HT-29 (cell line): Measurements from ENCODE around the gene RMND1. TPM values are rescaled to one million over a fixed set of nuclear protein-coding genes. Genes with fewer than 3 reads are reported as not detected.
"Not testable (repeated sequence)": the region's sequence is repeated elsewhere in the genome, so short reads cannot be mapped to it uniquely, and the experiment has no call there.

Experiments
- DNase-seq: peaks from one replicate; pipeline ENCODE4 v3.0.0-alpha.2; 2015; ENCODE audit warnings: low spot score
- total RNA-seq: library from RNA; depleted of rRNA; stranded (reverse); fragments of >200 nt; shearing (Covaris generic); gene quantifications from 2 replicates; pipeline ENCODE4 v1.2.3, GENCODE V29; 2014

The RMND1 gene
- total RNA-seq, 1 experiment from 2014 or later, result 9.6 TPM

DNA sequence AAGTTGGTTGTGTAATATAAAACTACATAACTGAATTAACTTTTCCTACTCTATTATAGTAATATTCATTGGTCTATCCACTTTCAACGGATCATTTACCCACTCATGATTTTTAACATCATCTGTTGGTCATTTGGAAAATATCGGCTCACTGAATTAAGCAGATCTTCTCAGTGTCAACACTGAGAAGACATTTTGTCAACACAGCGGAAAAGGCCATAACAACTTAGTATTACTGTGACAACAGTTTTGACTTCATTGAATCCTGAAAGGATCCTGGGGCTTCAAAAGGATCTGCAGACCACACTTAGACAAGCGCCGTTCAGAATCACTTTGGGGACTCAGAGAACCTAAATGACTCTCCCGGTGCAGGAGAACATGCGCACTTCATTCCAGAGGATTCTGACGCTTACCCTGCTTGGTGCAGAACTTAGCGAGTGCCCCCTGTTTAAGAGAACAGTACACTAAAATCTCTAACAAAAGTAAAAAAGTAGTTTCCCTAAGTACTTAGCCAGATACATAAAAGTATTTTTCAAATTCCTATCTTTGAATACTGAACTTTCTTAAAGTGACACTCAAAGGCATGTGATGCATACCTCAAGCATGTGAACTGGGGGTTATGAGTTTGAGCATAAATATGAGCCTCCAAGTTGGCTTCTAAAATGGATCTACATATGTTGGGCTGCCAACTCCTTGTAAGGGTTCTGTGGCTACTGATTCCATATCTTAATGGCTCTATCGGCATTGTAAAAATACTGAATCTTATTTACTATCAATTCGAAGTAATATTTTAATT is 64.6 kb downstream of the RMND1 start:
- DNase-seq, result no peak

DNA sequence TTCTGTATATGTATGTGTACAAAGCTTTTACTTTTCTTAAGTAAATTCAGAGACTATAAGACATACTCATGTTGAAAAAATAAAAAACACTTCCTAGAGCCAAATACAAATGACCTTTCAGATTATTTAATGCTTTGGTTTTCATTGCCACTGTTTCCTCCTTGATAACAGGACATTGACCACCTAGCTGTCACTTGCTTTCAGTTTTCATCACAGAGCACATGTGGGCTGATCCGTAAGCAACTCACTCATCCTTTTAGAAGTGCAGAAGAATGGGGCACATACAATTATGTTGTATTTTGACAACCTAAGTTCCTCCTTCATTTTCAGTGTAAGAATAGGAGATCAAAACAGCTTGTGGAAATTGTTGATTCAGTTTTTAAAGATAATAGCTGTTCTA is 66.7 kb downstream of the RMND1 start:
- no peak for DNase-seq

DNA sequence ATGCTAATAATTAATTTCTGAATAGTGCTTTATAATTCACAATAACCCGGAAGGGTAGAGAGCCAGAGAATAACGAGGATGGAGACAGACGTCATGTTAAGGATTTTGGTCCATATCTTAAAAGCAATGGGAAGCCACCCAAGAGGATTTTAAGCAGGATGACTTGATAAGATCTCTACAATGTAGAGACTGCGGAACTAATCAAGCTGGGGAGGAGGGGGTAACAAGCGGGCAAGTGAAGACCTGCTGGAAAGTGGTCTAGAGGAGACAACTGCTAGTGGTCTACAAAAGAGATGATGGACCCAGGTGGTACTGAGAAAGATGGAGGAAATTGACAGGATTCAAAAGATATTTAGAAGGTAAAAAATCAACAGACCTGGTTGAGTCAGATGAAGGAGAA is 67.8 kb downstream of the RMND1 start:
- no peak for DNase-seq

DNA sequence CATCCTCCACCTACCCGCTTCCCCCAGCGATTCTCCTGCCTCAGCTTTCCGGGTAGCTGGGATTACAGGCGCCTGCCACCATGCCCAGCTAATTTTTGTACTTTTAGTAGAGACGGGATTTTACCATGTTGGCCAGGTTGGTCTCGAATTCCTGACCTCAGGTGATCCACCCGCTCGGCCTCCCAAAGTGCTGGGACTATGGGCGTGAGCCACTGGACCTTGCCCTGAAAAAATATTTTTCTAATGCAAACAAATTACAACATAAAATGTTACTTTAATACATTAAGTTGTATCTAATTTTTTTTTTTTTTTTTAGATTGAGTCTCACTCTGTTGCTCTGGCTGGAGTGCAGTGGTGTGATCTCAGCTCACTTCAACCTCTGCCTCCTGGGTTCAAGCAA is 69.3 kb downstream of the RMND1 start:
- not testable (repeated sequence) for DNase-seq

DNA sequence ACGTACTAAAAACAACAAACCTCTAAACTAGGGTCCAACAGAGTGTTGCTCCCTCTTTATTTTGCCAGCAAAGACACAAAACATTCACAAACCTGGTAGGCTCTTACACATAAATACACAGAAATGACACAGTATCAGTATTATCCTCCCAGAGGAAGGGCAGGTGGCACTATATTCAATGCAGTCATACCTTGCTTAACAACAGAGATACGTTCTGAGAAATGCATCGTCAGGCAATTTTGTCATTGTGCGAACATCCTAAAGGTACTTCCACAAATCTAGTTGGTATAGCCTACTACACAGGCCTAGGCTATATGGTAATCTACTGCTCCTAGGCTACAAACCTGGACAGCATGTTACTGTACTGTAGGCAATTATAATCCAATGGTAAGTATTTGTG is 70.2 kb downstream of the RMND1 start:
- DNase-seq, result no peak

DNA sequence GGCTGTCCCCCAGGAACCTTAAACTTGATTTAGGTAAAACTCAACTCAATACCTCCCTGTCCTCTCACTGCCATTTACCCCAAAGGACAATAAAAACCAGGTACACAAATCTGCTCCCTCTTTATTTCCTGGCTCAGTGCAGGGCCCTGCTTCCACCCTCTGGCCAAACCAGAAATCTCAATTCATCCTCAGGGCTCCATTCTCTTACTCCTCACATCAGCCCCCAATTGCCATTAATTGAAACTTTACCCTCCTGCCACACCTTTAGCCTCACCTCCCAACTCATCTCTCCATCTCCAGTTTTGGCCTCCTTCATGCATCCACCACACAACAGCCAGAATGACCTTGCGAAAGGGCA is 71.1 kb downstream of the RMND1 start:
- no peak for DNase-seq

DNA sequence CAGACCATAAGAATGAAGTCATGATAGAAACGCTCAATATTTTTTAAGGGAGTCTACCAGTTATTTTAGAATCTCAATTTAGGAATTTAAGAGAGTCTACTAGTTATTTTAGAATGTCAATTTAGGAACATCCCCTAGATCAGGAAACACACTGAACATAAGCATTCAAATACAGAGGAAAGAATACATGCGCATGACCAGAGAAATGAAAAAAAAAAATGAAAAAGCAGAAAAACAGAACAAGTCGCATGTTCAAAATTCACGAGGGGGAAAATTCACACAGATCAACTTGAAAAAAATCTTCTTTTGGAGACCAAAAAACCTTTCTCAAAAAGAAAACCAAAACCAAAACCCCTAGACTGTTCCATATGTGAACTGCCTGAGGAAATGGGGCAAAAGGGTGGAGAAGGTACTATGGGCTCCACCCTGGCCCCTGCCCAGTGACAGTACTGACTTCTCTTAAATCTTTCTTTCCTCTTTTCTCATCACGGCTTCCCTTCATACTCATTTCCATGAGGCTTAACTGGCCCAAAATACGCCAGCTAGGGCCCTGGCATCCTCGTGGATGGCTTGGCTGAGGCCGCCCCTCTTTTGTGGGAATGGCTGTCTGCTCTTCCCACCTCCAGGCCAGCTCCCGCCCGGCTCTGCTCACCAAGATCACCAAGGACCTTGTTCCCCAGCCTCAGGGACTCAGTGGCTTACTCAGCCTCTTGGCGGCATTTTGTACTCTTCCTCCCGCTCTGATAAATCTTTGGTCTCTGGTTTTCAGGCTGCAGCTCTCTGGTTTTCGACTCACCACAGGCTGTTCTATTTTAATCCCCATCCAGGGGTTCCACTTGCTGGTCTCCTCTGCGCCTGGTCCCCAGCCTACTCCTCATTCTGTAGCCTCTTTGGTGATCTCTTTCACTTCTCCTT is 71.7 kb downstream of the RMND1 start:
- DNase-seq, result no peak

DNA sequence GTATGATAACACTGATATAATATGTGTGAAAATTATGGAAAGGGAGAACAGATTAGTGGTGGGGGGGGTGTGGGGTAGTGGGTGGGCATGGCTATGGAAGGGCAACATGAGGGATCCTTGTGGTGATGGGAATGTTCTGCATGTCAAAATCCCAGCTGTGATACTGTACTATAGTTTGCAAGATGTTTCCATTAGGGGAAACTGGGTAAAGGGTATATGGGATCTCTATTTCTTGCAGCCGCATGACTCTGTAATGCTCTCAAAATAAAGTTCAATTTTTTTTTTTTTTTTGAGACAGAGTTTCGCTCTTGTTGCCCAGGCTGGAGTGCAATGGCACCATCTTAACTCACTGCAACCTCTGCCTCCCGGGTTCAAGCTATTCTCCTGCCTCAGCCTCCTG is 74.8 kb downstream of the RMND1 start:
- DNase-seq, result no peak

DNA sequence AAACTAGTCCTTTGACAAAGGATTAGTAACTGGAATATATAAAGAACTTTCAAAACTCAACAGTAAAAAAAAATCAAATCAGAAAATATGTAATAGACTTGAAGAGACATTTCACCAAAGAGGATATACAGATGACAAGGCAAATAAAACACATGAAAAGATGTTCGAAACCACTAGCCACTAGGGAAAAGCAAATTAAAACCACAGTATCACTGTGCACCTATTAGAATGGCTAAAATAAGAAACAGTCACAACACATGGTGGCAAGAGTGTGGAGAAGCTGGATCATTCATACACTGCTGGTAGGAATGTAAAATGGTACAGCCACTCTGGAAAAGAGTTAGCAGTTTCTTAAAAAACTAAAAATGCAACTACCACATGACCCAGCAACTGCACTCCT is 75.5 kb downstream of the RMND1 start:
- no peak for DNase-seq

DNA sequence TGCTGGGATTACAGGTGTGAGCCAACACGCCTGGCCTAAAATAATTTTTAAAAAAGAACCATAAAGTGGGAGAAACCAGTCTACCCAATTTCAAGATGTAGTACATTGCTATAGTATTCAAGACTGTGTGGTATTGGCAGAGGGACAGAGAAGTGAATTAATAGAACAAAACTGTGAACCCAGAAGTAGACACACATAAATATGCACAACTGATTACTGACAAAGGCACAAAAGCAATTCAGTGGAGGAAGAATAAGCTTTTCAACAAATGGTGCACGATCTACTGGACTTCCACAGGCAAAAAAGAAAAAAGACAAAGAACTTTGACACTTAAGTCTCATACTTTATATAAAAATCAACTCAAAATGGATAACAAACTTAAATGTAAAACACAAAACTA is 76.1 kb downstream of the RMND1 start:
- no peak for DNase-seq

DNA sequence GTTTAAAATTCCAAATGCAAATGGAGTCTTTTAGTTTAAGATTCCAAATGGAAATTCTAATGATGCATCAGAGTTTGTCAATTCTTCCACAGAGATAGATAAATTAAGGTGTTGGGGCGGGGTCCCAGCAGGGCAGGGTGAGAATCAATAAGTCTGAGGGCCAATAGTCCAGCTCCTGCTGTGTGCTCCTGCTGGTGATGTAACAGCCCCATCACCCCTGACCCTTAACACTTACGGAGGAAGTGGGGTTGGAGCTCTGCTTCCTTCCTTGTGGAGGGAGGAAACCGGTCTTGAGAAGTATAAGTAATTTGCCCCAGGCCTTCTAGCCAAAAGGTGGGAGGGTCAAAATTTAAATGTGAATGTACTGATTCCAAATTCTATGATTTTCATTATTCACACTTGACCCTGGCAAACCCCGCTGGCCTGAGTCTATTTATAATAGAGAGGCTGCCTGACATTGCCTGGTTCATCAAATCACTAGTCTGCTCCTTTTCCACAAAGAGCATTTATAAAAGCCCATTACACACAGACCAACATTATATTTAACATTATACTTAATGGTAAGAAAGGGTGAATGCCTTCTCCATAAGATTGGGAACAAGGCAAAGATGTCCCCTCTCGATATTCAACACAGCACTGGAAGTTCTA is 77.8 kb downstream of the RMND1 start:
- no peak for DNase-seq

DNA sequence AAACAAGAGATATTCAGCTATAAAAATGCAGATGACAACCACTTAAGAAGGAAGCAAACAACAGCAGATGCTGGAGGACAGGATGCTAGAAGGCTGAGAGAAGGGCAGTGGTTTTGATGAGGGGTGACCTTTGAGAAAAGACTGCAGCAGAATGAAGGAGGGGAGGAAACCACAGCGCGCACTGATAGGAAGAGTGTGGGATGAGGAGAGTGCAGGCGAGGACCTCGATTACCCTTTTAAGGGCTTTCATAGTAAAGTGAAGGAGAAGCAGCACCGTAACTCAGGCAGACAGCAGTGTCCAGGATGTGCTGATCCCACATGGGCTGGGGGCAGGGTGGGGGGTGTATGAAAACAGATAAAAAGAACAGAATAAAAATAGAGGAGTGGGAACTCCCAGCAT is 79.8 kb downstream of the RMND1 start:
- no peak for DNase-seq

DNA sequence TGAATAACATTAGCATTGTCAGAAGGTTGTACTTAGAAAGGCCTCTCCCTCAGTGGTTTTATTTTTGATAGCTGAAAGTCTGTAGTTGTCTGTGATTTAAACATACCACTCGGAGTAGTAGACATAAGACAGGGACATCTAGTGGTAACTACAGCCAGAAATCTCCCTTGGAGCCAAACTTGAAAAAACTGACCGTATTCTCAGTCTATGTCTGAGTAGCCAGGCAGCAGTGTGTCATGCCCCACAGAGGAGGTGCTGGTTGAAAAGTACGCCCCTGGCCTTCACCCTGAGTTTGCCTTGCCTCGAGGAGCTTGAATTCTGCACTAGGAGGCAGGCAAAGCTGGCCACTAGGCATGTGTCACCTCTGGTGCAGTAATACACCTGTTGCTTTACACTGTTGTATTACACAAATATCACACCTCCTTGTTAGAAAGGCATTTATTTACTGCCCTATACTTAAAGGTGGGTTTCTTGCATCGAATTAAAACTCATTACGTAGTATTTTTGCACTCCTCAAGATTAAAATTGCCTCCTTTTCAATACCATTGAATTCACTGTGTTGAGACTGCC is 81.3 kb downstream of the RMND1 start:
- no peak for DNase-seq

DNA sequence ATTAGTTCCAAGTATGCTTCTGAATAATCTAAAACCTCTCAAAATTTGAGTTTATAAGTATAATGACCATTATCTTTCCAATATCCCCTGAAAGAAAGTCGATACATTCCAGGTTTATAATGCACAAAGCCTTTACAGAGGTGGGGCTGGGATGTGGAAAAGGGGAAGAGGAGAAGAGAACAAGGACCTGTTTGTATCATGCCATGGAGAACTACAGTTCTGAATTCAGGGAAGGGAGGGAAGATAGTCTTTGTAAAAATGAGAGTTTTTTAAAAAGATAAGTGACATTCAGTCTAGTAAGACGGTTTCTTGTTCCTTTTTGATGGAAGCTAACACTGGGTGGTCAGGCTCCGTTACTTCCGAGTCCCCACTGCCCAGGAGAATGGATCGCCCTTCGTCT is 86.7 kb downstream of the RMND1 start:
- DNase-seq, result no peak

DNA sequence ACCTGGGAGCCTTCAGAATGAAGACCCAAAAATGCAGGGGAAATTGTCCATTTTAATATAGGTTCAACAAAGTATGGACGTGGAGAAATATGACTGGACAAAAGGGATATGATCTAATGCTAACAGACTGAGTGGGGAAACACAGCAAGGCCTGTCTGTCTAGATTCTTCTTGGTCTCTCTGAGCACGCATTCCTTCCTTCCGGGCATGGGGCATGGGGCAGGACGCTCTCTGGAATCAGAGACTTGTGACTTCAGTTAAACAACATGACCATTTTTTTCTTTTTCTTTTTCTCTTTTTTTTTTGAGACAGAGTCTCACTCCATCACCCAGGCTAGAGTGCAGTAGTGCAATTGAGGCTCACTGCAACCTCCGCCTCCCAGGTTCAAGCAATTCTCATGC is 92.4 kb downstream of the RMND1 start:
- no peak for DNase-seq

DNA sequence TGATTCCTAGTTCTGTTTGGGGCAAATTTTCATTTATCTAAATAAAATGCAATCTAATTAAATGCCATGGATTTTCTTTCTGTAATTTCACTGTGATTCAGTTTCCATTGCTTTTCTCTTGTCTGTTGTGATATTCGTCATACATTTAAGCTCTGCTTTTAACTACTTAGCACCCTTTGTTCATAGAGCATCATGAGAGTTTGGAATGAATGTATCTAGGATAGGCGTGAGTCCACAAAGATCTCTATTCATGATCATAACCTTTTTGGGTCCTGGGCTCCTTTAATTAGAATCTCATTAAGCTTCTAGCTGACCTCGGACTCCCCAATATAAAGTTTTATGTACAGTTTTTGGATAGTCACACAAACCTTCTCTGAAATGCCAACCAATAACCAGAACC is 93.5 kb downstream of the RMND1 start:
- DNase-seq, result no peak

DNA sequence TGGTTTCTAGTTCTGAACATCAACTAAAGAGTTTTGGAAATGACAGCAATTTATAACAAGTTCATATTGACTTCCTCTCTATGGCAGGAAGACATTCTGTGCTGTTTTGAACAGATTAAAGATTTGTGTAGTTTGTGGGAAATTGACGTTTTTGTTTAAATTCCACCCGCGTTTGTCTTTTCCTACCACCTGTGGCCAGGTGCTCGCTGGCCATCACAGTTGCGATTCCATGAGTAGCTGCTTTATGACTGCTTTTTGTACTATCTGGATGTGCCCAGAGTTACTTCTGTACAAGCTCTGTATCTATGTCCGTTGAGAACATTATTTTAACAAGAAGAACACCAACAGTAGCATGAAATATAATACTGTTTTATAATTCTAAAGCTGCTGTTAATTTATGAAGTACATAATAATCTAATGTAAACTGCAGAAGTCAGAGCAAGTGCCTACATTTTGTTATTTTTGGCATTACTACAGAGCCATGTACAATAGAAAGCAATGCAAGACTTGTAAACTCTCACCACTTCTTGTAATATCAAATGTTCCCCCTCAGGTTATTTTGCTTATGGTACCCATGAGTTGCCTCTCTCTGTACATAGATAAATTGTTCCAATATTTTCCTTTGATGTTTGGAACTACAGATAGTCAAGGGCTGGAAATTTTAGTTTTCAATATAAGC is 94.0 kb downstream of the RMND1 start:
- DNase-seq, result no peak

DNA sequence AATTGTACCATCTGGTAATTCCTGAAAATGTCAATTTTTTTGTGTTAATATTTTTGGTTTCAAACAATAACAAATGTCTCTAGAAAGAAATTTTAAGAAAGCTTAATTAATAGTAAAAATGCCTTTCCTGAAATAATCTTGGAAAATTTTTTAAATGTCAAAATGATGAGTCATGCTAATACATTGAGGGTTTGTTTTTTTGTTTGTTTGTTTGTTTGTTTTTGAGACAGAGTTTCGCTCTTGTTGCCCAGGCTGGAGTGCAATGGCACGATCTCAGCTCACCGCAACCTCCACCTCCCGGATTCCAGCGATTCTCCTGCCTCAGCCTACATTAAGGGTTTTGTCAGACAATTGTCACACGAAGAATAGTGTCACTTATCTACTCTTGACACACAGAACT is 94.9 kb downstream of the RMND1 start:
- DNase-seq, result not testable (repeated sequence)
